ENCODE results near the gene RBM20. TPM values are rescaled to one million over a fixed set of nuclear protein-coding genes. Genes with fewer than 3 reads are reported as not detected.
A peak's percentile ranks its signal among the peaks of the same experiment; 100 is the strongest.
"Not testable (repeated sequence)": the region's sequence is repeated elsewhere in the genome, so short reads cannot be mapped to it uniquely, and the experiment has no call there.

The RBM20 gene
- total RNA-seq, 2 donors from 2014 or later, result 0.06 to 0.20 TPM

DNA sequence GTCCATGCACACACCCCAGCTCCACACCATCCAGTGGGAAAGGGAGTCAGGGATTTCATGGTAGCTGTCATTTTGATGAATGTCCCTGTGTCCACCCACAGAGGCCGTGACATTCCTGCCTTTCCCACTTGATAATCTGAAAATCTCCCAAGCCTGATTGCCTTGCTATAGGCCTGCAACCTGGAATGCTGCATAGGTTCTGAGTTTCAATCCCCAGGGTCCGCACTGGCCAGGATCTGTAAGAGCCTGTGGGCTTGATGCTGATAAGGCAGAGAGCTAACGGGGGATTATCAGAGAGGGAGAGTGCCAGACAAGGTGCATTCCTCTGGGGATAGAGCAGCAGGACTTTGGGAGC is 57.5 kb downstream of the RBM20 start:
- DNase-seq (ENCODE audit: low spot score in 2 of 2), result no peak
- no peak for ATAC-seq
- Mint-ChIP-seq H3K27ac (no peak overlapping the region), H3K36me3 (no peaks in the 10 kb centered on the region), H3K9me3 (peaks cover 0 to 3% of the 10 kb centered on the region in 2 donors)

GRCh38 chr10:110704070-110704469 is 59.9 kb downstream of the RBM20 start:
- peaks cover 0 to 3% of the 10 kb centered on the region in 2 donors for H3K9me3 Mint-ChIP-seq

GRCh38 chr10:110704906-110705476 is 60.9 kb downstream of the RBM20 start:
- ATAC-seq, result no peak
- no peaks in the 10 kb centered on the region for H3K36me3 Mint-ChIP-seq
- no peak for DNase-seq (ENCODE audit: low spot score in 2 of 2)

More at GRCh38 chr10:110704070-110704469, 59.9 kb downstream of the RBM20 start:
- Mint-ChIP-seq H3K36me3 (no peaks in the 10 kb centered on the region), H3K27ac (no peak overlapping the region)
- DNase-seq (ENCODE audit: low spot score in 2 of 2) (no peak), ATAC-seq (no peak)

GRCh38 chr10:110705596-110705995 is 61.5 kb downstream of the RBM20 start:
- not testable (repeated sequence) for H3K36me3 Mint-ChIP-seq; DNase-seq (ENCODE audit: low spot score in 2 of 2); H3K27ac Mint-ChIP-seq; H3K9me3 Mint-ChIP-seq; ATAC-seq

More at GRCh38 chr10:110704906-110705476, 60.9 kb downstream of the RBM20 start:
- Mint-ChIP-seq H3K27ac (no peak overlapping the region), H3K9me3 (peaks cover 0 to 3% of the 10 kb centered on the region in 2 donors)

- ATAC-seq, result no peak
- Mint-ChIP-seq H3K36me3 (no peaks in the 10 kb centered on the region), H3K9me3 (peaks cover 0 to 3% of the 10 kb centered on the region in 2 donors), H3K27ac (no peak overlapping the region)
- no peak for DNase-seq (ENCODE audit: low spot score in 2 of 2)
Observed at GRCh38 chr10:110706690-110707098, 62.6 kb downstream of the RBM20 start.

DNA sequence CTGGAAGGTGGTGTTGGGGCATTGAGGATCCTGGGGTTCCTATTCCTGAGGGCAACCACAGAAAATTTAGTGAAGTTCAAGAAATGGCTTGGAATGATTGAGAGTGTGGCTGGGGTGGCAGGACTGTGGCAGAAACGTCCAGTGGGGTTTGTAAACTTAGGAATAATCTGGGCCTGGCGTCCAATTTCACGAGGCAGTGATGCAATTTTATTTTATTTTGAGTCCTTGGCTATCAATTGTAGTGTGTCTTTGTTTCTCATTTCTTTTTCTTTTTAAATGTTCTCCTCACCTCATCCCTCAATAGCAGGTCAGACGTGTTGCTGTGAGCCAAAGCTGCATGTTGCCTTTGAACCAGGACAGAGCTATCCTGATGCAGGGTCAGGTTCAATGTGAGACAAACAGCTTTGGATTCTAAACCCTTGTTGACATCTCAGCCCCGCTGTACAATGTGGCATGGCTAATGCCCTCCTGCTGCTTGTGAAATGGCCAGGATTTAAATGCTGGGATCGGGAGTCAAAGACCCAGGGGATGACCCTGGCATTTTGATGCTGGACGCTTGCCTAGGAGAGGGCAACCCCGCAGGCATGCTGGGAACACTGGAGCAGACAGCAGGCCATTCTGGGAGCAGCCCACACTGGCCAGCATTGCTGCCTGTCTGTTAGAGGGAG is 64.8 kb downstream of the RBM20 start:
- no peaks in the 10 kb centered on the region for H3K36me3 Mint-ChIP-seq
- peaks cover 0 to 3% of the 10 kb centered on the region in 2 donors for H3K9me3 Mint-ChIP-seq
- no peak for DNase-seq (ENCODE audit: low spot score in 2 of 2)
- ATAC-seq, result no peak
- no peak overlapping the region for H3K27ac Mint-ChIP-seq

DNA sequence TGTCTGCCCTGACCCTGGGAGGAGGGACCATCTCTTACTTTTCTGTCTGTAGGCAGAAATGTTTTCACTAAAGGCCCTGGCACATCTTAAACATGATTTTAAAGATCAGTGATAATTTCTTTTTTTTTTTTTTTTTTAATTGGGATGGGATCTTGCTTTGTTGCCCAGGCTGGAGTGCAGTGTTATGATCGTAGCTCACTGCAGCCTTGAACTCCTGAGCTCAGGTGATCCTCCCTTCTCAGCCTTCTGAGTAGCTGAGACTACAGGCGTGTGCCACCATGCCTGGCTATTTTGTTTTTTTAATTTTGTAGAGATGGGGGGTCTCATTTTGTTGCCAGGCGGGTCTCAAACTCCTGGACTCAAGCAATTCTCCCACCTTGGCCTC is 65.3 kb downstream of the RBM20 start:
- H3K27ac Mint-ChIP-seq, result no peak overlapping the region
- H3K9me3 Mint-ChIP-seq, result peaks cover 0 to 2% of the 10 kb centered on the region in 2 donors
- DNase-seq (ENCODE audit: low spot score in 2 of 2) (no peak), ATAC-seq (no peak)
- H3K36me3 Mint-ChIP-seq, result no peaks in the 10 kb centered on the region

DNA sequence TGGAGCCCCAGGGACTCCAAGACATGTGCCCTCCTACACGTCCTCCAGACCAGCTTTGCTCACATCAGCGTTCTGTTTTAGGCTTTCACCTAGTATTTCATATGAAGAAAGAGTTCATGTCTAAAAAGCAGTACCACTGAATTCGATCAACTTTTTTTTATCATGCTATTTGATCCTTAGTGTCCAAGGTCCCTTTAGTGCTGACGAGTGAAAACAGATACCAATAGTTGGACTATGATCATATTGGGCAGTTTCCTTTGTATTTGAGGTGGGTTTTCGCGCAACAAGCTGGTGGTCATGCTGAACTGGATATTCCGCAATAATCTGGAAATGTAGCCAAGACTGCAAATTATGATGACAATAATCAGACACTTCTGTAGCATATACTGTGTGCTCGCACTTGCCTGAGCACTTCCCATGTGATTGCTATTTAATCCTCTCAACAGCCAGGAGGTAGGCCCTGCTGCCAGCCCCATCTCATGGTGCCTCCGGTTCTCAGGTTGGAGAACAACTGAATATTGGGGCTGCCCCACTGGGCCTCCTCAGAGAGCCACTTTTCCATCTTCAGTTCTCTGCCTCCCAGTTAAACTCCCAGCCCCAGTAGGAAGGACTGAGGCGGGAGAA is 65.9 kb downstream of the RBM20 start:
- peak overlapping the region in 1 of 2 donors; percentile 51 for H3K27ac Mint-ChIP-seq
- H3K36me3 Mint-ChIP-seq, result no peaks in the 10 kb centered on the region
- DNase-seq (ENCODE audit: low spot score in 2 of 2) (no peak), ATAC-seq (no peak)
- H3K9me3 Mint-ChIP-seq, result no peaks in the 10 kb centered on the region

DNA sequence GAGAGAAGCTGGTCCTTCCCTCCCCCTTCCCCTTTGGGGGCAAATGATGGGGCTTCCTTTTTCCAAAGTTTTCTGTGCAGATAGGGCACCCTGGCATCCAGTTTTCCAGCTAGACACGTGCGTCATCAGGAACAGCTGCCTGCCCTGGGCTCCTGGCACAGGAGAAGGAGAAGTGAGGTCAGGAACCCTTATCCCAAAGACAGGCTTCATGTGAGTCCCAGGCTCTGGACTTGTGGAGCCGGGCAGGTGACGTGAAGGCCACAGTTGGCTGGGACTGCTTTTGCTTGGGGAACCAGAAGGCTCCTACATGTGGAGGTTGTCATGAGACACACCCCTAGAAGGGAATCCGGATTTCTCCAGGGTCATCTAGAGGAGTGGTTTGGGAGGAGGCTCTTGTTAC is 66.5 kb downstream of the RBM20 start:
- DNase-seq (ENCODE audit: low spot score in 2 of 2) (no peak), ATAC-seq (no peak)
- Mint-ChIP-seq H3K36me3 (no peaks in the 10 kb centered on the region), H3K27ac (no peak overlapping the region), H3K9me3 (no peaks in the 10 kb centered on the region)

GRCh38 chr10:110711382-110711781 is 67.2 kb downstream of the RBM20 start:
- Mint-ChIP-seq H3K27ac (no peak overlapping the region), H3K36me3 (no peaks in the 10 kb centered on the region), H3K9me3 (no peaks in the 10 kb centered on the region)
- ATAC-seq (no peak), DNase-seq (ENCODE audit: low spot score in 2 of 2) (no peak)

DNA sequence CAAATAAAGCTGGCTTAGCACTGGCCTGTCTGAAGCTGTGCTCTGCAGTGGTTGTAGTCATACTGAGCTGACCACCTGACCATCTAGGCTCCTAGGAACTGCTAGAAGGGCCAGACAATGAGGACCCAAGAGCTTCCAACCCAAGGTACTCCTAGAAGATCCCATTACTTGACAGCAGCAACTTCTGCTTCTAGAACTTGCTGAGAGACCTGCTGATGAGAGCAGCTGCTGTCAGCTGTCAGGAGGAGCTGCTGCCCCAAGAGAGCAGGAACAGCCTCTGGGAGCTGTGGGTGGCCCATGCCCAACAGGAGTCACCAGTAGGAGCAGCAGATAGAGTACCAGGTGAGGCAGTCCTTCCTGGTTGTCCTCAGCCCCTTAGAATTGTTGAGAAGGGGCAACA is 70.2 kb downstream of the RBM20 start:
- ATAC-seq, result no peak
- H3K36me3 Mint-ChIP-seq, result no peaks in the 10 kb centered on the region

DNA sequence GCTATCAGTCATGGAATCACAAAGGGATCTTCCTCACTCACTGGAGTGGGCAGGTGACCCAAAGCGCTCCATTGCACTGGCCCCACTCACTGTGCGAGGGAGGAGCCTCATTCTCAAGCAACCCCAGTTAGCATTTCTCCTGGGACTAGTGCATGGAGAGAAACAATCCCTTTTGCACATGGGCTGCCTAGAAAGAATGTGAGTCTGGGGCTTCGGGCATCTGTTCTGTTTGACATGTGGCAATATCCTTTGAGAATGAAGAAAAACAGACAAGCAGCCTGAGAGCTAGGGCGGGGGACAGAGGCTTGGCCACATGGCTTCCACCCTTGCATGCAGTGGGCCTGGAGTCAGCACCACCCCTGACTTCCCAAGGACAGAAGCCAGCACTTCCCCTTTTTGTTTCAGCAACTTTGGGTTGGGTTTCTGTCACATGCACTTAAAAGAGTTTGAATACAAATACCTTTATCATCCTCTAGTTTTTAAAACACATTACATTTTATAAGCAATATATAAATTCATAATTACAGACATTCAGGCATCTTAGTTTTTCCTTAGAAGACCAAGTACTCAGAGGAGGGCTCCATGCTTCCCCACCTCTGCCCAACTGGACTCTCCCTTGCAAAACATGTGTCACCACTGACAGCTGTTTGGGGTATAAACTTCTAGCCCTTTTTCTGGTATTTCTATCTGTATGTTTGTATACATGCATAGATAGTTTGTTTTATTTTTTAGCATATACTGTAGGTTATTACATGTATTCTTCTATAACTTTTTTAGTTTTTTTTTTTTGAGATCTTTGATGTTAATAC is 73.8 kb downstream of the RBM20 start:
- H3K36me3 Mint-ChIP-seq, result no peaks in the 10 kb centered on the region
- no peak overlapping the region for H3K27ac Mint-ChIP-seq
- DNase-seq (ENCODE audit: low spot score in 2 of 2), result no peak
- H3K9me3 Mint-ChIP-seq, result no peaks in the 10 kb centered on the region
- no peak for ATAC-seq

More for the DNA sequence above, 70.2 kb downstream of the RBM20 start:
- Mint-ChIP-seq H3K9me3 (no peaks in the 10 kb centered on the region), H3K27ac (no peak overlapping the region)
- DNase-seq (ENCODE audit: low spot score in 2 of 2), result no peak

DNA sequence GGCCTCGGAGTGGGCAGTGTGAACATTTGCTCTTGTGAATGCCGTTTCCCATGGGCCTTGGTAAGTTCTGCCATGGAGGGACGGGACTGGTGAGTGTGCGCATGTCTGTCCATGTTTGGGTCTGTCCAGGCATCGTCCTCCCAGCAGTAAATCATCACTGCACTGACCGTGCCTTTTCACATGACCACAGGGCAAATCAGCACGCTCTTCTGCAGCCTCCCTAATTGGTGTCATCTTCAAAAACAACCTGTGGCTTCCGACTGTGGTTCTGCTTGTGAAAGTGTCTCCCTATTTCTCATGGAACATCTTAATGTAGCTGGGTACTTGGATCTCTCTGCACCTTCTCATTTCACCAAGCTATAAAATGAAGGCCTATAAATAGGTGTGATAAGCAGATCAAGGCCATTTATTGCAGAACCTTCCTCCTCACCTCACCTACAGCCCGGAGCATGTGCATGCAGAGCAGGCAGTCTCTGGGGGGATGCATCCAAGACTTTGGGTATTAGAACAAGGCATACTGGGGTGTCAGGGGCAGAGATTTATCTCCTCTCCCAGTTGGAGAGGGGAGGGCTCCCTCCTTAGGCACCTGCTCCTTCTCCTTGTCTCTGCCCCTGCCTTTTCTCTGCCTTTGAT is 77.4 kb downstream of the RBM20 start:
- no peaks in the 10 kb centered on the region for H3K9me3 Mint-ChIP-seq
- H3K36me3 Mint-ChIP-seq, result no peaks in the 10 kb centered on the region
- ATAC-seq (no peak), DNase-seq (ENCODE audit: low spot score in 2 of 2) (no peak)
- no peak overlapping the region for H3K27ac Mint-ChIP-seq

- DNase-seq (ENCODE audit: low spot score in 2 of 2), result no peak
Observed at GRCh38 chr10:110723224-110723891, 79.2 kb downstream of the RBM20 start.

DNA sequence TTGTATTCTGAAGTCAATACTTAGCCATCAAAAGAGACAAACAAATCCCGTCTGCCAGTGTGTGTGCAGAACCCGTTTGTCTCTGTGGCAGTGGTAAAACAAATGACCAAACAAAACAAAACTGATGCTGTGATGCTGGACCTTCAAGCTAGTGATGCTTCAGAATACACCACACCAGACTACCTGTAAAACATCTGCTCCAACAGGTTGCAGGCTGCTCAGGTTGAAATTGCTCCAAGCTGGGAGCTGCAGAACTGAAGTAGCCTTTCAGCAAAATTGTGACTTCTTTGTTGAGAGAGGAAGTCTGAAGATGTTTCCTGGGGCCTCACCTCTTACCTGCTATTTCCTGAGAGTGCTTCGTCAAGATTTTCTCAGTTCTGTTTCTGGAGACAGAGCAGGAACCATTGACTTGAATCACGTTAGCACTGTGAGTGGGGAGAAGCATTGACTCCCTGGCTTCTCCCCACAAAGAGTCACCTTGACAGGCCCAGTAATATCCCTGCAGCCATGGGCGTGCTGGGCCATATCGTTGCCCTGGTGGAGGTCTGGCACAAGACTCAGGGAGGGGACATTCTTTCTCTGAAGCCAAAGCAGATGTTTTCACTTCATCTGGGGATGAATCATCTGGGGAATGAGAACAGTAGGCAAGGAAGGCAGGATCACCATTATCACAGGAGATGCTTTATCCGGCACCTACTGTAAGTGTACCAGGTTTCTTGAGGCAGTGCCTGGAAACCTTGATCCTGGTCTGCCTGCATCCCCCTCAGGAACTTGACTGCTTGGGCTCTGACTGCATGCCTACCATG is 80.2 kb downstream of the RBM20 start:
- no peaks in the 10 kb centered on the region for H3K36me3 Mint-ChIP-seq
- no peaks in the 10 kb centered on the region for H3K9me3 Mint-ChIP-seq
- peak overlapping the region in 1 of 2 donors; percentile 18 for H3K27ac Mint-ChIP-seq
- ATAC-seq (peak; percentile 80 to 85), DNase-seq (ENCODE audit: low spot score in 2 of 2) (no peak)

More at GRCh38 chr10:110723224-110723891, 79.2 kb downstream of the RBM20 start:
- peak; percentile 36 to 52 for ATAC-seq
- Mint-ChIP-seq H3K36me3 (no peaks in the 10 kb centered on the region), H3K9me3 (no peaks in the 10 kb centered on the region), H3K27ac (peak overlapping the region in 1 of 2 donors; percentile 18)

All from activated naive CD4-positive, alpha-beta T cell treated with anti-CD3 and anti-CD28 coated beads, Interleukin-2, amount 50 U/mL, for 72 hours (primary cell).